SU-DHL-6 (cell line): ENCODE data around the gene TSG101.

Experiments used
- H2AFZ ChIP-seq: fragments of 200-600 bp; sonication (generic); 2 replicates; pipeline ENCODE4 v1.6.1; 2014; ENCODE audit warnings: low read depth, mild to moderate bottlenecking, moderate library complexity, mixed read lengths, antibody characterized with exemption, low read length; ENCODE audit not compliant: severe bottlenecking
- H3F3A ChIP-seq: fragments of 200-600 bp; shearing (Covaris generic); 2 replicates; pipeline ENCODE4 v1.6.0; 2016; ENCODE audit warnings: antibody characterized with exemption, mild to moderate bottlenecking; ENCODE audit not compliant: insufficient read depth
- H3K27ac ChIP-seq: fragments of 200-600 bp; sonication (generic); 2 replicates; pipeline ENCODE4 v1.5.1; 2016; ENCODE audit warnings: low read depth, mild to moderate bottlenecking, low read length, moderate library complexity, mixed read lengths
- H3K27me3 ChIP-seq: fragments of 200-600 bp; sonication (generic), shearing (Covaris generic); 2 replicates; pipeline ENCODE4 v1.6.0; 2014; ENCODE audit warnings: mild to moderate bottlenecking, low read length
- H3K36me3 ChIP-seq: fragments of 200-600 bp; sonication (generic); 2 replicates; pipeline ENCODE4 v1.6.1; 2014; ENCODE audit warnings: mild to moderate bottlenecking, low read length, mixed read lengths
- H3K4me2 ChIP-seq: fragments of 300-600, 200-600 bp; shearing (Covaris generic), sonication (generic); 2 replicates; pipeline ENCODE4 v1.6.0; 2014; ENCODE audit warnings: low read length, low read depth, mild to moderate bottlenecking; ENCODE audit not compliant: poor library complexity, severe bottlenecking
- H3K4me3 ChIP-seq: fragments of 200-600 bp; sonication (generic); 2 replicates; pipeline ENCODE4 v1.5.1; 2014; ENCODE audit warnings: antibody characterized with exemption, low read length, mild to moderate bottlenecking, mixed read lengths; ENCODE audit not compliant: insufficient read depth, poor library complexity, severe bottlenecking
- H3K79me2 ChIP-seq: fragments of 200-600 bp; sonication (generic); 2 replicates; pipeline ENCODE4 v1.6.1; 2014; ENCODE audit warnings: mild to moderate bottlenecking, low read length, moderate library complexity; ENCODE audit not compliant: insufficient read depth
- H3K9ac ChIP-seq: fragments of 200-600 bp; sonication (generic); 2 replicates; pipeline ENCODE4 v1.7.0; 2014; ENCODE audit warnings: mild to moderate bottlenecking, low read length
- H3K9me2 ChIP-seq: fragments of 200-600 bp; sonication (generic); replicated peaks from 2 replicates; pipeline ENCODE4 v1.6.1; 2014; ENCODE audit warnings: low read length; ENCODE audit not compliant: insufficient read depth
- H3K9me3 ChIP-seq: fragments of 200-600 bp; sonication (generic); 2 replicates; pipeline ENCODE4 v1.6.1; 2014; ENCODE audit warnings: low read length, mixed read lengths; ENCODE audit not compliant: insufficient read depth
- H4K20me1 ChIP-seq: fragments of 200-600 bp; sonication (generic); 2 replicates; pipeline ENCODE4 v1.6.1; 2014; ENCODE audit warnings: low read depth, mild to moderate bottlenecking, antibody characterized with exemption, low read length, moderate library complexity, mixed read lengths
- EZH2phosphoT487 ChIP-seq: fragments of 200-600 bp; sonication (generic), shearing (Covaris generic); conservative IDR thresholded peaks from 2 replicates; pipeline ENCODE4 v1.6.1; 2018; ENCODE audit warnings: mild to moderate bottlenecking, antibody characterized with exemption, low read length, moderate library complexity, mixed read lengths
- TF ChIP-seq, protein P1 (sequence below): fragments of 200-600 bp; sonication (generic); IDR thresholded peaks from one replicate; pipeline ENCODE4 v1.5.1; 2017; ENCODE audit warnings: antibody characterized with exemption, mild to moderate bottlenecking, low read length, moderate library complexity; ENCODE audit not compliant: insufficient read depth, poor library complexity, severe bottlenecking

The TSG101 gene

DNA sequence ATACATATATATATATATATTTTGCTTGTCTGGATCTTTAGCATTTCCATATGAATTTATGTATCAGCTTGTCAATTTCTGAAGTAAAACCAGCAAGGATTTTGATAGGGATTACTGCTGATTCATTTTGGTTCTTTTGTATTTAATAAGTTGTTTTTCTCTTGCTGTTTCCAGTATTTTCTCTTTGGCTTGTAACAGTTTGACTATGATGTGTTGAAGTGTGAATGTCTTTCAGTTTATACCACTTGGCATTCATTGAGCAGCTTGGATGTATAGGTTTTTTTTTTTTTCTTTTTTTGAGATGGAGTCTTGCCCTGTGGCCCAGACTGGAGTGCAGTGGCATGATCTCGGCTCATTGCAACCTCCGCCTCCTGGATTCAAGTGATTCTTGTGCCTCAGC lies 58.7 kb downstream of the TSG101 start:
- no peak for TF ChIP-seq EZH2phosphoT487
- TF ChIP-seq, protein P1, sequence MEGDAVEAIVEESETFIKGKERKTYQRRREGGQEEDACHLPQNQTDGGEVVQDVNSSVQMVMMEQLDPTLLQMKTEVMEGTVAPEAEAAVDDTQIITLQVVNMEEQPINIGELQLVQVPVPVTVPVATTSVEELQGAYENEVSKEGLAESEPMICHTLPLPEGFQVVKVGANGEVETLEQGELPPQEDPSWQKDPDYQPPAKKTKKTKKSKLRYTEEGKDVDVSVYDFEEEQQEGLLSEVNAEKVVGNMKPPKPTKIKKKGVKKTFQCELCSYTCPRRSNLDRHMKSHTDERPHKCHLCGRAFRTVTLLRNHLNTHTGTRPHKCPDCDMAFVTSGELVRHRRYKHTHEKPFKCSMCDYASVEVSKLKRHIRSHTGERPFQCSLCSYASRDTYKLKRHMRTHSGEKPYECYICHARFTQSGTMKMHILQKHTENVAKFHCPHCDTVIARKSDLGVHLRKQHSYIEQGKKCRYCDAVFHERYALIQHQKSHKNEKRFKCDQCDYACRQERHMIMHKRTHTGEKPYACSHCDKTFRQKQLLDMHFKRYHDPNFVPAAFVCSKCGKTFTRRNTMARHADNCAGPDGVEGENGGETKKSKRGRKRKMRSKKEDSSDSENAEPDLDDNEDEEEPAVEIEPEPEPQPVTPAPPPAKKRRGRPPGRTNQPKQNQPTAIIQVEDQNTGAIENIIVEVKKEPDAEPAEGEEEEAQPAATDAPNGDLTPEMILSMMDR = no peak
- no peaks in the 10 kb centered on the region for H3F3A ChIP-seq

DNA sequence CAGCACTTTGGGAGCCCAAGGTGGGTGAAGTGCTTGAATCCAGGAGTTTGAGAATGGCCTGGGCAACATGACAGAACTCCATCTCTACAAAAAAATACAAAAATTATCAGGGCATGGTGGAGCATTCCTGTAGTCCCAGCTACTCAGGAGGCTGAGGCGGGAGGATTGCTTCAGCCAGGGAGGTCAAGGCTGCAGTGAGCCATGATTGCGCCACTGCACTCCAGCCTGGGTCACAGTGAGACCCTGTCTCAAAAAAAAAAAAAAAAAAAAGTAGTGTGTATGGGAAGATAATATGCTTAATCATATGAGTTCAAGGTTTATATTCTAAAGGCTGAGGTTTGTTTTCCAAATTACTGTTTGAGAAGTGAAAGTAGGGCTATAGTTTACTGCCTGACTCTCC lies 60.3 kb downstream of the TSG101 start:
- Histone ChIP-seq H3K9me2 (no peaks in the 10 kb centered on the region), H3K79me2 (no peaks in the 10 kb centered on the region), H4K20me1 (no peaks in the 10 kb centered on the region), H3K9ac (no peak overlapping the region), H3K36me3 (no peaks in the 10 kb centered on the region), H3K4me3 (no peak overlapping the region), H3F3A (no peaks in the 10 kb centered on the region), H3K4me2 (no peak overlapping the region), H3K9me3 (no peaks in the 10 kb centered on the region), H2AFZ (no peak overlapping the region), H3K27me3 (no peaks in the 10 kb centered on the region), H3K27ac (no peak overlapping the region)
- TF ChIP-seq, protein P1 = no peak
- no peak for TF ChIP-seq EZH2phosphoT487

More for the DNA sequence above, 58.7 kb downstream of the TSG101 start:
- no peak overlapping the region for H3K27ac ChIP-seq
- no peaks in the 10 kb centered on the region for H3K27me3 ChIP-seq
- no peaks in the 10 kb centered on the region for H3K79me2 ChIP-seq
- H3K9ac ChIP-seq = no peak overlapping the region
- no peaks in the 10 kb centered on the region for H3K9me3 ChIP-seq
- no peak overlapping the region for H3K4me2 ChIP-seq
- H3K9me2 ChIP-seq = no peaks in the 10 kb centered on the region
- no peak overlapping the region for H3K4me3 ChIP-seq
- H4K20me1 ChIP-seq = no peaks in the 10 kb centered on the region
- H2AFZ ChIP-seq = no peak overlapping the region
- H3K36me3 ChIP-seq = no peaks in the 10 kb centered on the region; the same call in 1 of the 2 replicates

DNA sequence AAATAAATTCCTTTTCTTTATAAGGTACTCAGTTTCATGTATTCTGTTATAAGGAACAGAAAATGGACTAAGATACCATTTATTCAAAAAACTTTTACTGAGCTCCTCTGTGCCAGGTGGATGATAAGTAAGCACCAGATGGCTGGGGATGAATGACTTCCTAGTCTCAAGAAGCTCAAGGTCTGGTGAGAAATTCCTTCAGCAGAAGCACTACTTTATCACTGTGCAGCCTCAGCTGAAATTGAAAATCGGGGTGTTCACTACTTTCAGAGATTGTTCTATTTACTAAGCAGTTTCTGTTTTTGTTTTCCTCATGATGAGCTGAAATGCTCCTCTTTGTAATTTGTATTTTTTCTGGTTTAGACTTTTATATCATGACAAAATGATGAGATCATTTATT lies 63.3 kb downstream of the TSG101 start:
- no peak overlapping the region for H3K4me3 ChIP-seq
- TF ChIP-seq, protein P1 = no peak
- no peak for TF ChIP-seq EZH2phosphoT487

More for the DNA sequence above, 63.3 kb downstream of the TSG101 start:
- H3K9me2 ChIP-seq = no peaks in the 10 kb centered on the region
- H3K36me3 ChIP-seq = no peaks in the 10 kb centered on the region
- no peak overlapping the region for H2AFZ ChIP-seq
- no peaks in the 10 kb centered on the region for H3K27me3 ChIP-seq
- no peaks in the 10 kb centered on the region for H4K20me1 ChIP-seq
- H3F3A ChIP-seq = no peaks in the 10 kb centered on the region
- H3K4me2 ChIP-seq = no peak overlapping the region
- no peak overlapping the region for H3K27ac ChIP-seq
- no peaks in the 10 kb centered on the region for H3K79me2 ChIP-seq
- no peak overlapping the region for H3K9ac ChIP-seq
- H3K9me3 ChIP-seq = no peaks in the 10 kb centered on the region
